Measurements from ENCODE around the gene CHN2.

Gene CHN2

DNA sequence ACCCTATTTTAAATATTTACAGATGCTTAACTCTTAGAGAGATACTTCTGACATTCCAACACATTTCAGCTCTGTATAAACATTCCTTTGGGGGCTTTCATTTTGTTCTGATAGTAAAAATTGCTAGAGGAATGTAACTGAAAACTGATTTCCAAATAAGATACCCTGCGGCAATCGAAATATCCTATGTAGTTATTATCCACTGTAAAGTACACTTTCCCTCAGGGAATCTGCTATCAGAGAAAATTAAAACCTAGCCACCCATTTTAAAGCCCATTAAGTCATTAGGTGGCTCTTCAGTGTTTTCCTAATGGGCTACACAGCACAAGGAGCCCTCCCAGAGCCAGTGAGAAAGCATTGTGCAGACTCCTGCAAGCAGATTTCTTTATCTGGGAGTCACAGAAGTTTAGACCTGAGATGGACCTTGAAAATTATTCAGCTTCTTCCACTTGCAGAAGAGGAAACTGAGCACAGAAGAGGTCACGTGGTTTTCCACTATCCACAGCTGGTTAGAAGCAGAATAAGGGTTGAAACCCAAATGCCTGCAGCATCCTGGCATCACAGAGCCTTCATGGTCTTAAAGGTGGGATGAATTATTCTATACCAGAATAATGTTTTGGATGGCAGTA is 35.7 kb upstream of the CHN2 start:
- H3K4me3 ChIP-seq (ENCODE audit: insufficient read depth, low read length, poor library complexity, severe bottlenecking) = no peak overlapping the region
- no peaks in the 10 kb centered on the region for H3K27me3 ChIP-seq (ENCODE audit: low read length)
- H3K9me2 ChIP-seq (replicated peaks; ENCODE audit: insufficient read depth, low read length) = no peaks in the 10 kb centered on the region
- H3K79me2 ChIP-seq (ENCODE audit: insufficient read depth, low read length) = no peaks in the 10 kb centered on the region
- no peak overlapping the region for H3K9ac ChIP-seq (ENCODE audit: low read length)
- no peaks in the 10 kb centered on the region for H3K36me3 ChIP-seq (ENCODE audit: low read length)
- no peak for TF ChIP-seq EZH2phosphoT487 (conservative IDR thresholded peaks at IDR 0.05; ENCODE audit: low read length)
- TF ChIP-seq, protein P1, sequence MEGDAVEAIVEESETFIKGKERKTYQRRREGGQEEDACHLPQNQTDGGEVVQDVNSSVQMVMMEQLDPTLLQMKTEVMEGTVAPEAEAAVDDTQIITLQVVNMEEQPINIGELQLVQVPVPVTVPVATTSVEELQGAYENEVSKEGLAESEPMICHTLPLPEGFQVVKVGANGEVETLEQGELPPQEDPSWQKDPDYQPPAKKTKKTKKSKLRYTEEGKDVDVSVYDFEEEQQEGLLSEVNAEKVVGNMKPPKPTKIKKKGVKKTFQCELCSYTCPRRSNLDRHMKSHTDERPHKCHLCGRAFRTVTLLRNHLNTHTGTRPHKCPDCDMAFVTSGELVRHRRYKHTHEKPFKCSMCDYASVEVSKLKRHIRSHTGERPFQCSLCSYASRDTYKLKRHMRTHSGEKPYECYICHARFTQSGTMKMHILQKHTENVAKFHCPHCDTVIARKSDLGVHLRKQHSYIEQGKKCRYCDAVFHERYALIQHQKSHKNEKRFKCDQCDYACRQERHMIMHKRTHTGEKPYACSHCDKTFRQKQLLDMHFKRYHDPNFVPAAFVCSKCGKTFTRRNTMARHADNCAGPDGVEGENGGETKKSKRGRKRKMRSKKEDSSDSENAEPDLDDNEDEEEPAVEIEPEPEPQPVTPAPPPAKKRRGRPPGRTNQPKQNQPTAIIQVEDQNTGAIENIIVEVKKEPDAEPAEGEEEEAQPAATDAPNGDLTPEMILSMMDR (IDR thresholded peaks at IDR 0.05; ENCODE audit: insufficient read depth, low read length, poor library complexity, severe bottlenecking) = no peak
- H3K27ac ChIP-seq (ENCODE audit: low read depth, low read length) = no peak overlapping the region
- no peaks in the 10 kb centered on the region for H4K20me1 ChIP-seq (ENCODE audit: low read depth, low read length)
- no peaks in the 10 kb centered on the region for H3K9me3 ChIP-seq (ENCODE audit: insufficient read depth, low read length)
- no peak overlapping the region for H2AFZ ChIP-seq (ENCODE audit: low read depth, low read length, severe bottlenecking)
- H3K4me2 ChIP-seq (ENCODE audit: low read depth, low read length, poor library complexity, severe bottlenecking) = no peak overlapping the region
- no peaks in the 10 kb centered on the region for H3F3A ChIP-seq (ENCODE audit: insufficient read depth)

DNA sequence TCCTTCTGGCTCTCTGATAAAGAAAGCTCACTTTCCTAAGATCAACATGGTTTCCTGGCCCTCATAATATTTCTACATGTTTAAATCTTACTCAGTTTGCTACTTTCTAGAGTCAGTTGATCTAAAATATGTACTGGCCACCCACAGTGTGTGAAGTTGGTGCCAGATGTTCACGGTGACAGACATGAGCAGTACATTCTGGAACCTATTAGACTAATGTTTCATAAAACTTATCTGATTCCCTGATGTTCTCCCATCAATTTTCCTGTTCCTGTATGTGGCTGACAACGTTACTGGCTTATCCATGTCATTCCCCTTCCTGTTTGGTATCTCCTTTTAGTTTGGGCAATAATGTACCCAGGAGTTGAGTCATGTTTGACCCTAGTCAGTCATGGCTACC is 34.5 kb upstream of the CHN2 start:
- no peak for TF ChIP-seq EZH2phosphoT487 (conservative IDR thresholded peaks at IDR 0.05; ENCODE audit: low read length)
- TF ChIP-seq, protein P1 (IDR thresholded peaks at IDR 0.05; ENCODE audit: insufficient read depth, low read length, poor library complexity, severe bottlenecking) = no peak
- Histone ChIP-seq H3K79me2 (ENCODE audit: insufficient read depth, low read length) (no peaks in the 10 kb centered on the region), H3K9me3 (ENCODE audit: insufficient read depth, low read length) (no peaks in the 10 kb centered on the region), H3F3A (ENCODE audit: insufficient read depth) (no peaks in the 10 kb centered on the region), H3K4me2 (ENCODE audit: low read depth, low read length, poor library complexity, severe bottlenecking) (no peak overlapping the region), H3K27ac (ENCODE audit: low read depth, low read length) (no peak overlapping the region), H3K36me3 (ENCODE audit: low read length) (no peaks in the 10 kb centered on the region), H3K27me3 (ENCODE audit: low read length) (no peaks in the 10 kb centered on the region), H4K20me1 (ENCODE audit: low read depth, low read length) (no peaks in the 10 kb centered on the region), H3K4me3 (ENCODE audit: insufficient read depth, low read length, poor library complexity, severe bottlenecking) (no peak overlapping the region), H2AFZ (ENCODE audit: low read depth, low read length, severe bottlenecking) (no peak overlapping the region), H3K9ac (ENCODE audit: low read length) (no peak overlapping the region), H3K9me2 (replicated peaks; ENCODE audit: insufficient read depth, low read length) (no peaks in the 10 kb centered on the region)

DNA sequence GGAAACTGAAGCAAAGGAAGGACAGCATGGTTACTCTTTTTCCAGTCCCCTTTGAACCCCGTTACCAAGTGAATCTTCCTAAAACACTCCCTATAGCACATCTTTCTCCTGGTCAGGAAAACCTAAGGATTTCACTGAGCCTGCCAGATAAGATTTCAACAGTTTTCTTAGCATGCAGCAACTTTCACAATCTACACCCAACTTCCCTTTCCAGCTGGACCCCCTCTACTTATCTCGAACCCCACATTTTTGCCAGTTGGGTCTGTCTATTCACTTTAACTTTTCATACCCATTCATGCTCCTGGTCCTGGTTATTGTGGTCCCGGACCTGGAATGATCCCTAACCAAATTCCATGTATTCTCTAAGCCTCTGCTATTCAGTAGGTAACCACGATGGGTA is 33.3 kb upstream of the CHN2 start:
- no peak overlapping the region for H3K27ac ChIP-seq (ENCODE audit: low read depth, low read length)
- no peaks in the 10 kb centered on the region for H3K9me2 ChIP-seq (replicated peaks; ENCODE audit: insufficient read depth, low read length)
- no peak overlapping the region for H3K4me2 ChIP-seq (ENCODE audit: low read depth, low read length, poor library complexity, severe bottlenecking)
- H3K4me3 ChIP-seq (ENCODE audit: insufficient read depth, low read length, poor library complexity, severe bottlenecking) = no peak overlapping the region
- H3K9me3 ChIP-seq (ENCODE audit: insufficient read depth, low read length) = 0 out of 2 replicates have a peak, but pooled peaks cover 10% of the 10 kb centered on the region
- H3F3A ChIP-seq (ENCODE audit: insufficient read depth) = no peaks in the 10 kb centered on the region
- H3K36me3 ChIP-seq (ENCODE audit: low read length) = no peaks in the 10 kb centered on the region
- H2AFZ ChIP-seq (ENCODE audit: low read depth, low read length, severe bottlenecking) = no peak overlapping the region
- no peaks in the 10 kb centered on the region for H3K27me3 ChIP-seq (ENCODE audit: low read length)
- H4K20me1 ChIP-seq (ENCODE audit: low read depth, low read length) = no peaks in the 10 kb centered on the region
- no peaks in the 10 kb centered on the region for H3K79me2 ChIP-seq (ENCODE audit: insufficient read depth, low read length)
- TF ChIP-seq EZH2phosphoT487 (conservative IDR thresholded peaks at IDR 0.05; ENCODE audit: low read length) = no peak
- TF ChIP-seq, protein P1 (IDR thresholded peaks at IDR 0.05; ENCODE audit: insufficient read depth, low read length, poor library complexity, severe bottlenecking) = no peak
- no peak overlapping the region for H3K9ac ChIP-seq (ENCODE audit: low read length)
